GM12865 (cell line): ENCODE measurements around the gene STXBP5L.

Experiments
- DNase-seq: peaks from one replicate; pipeline ENCODE4 v3.0.0; 2010; ENCODE audit warnings: low read depth
- H3K4me3 ChIP-seq: 2 replicates; pipeline ENCODE4 v1.5.1; 2011; ENCODE audit warnings: mild to moderate bottlenecking, low read depth, low read length, control low read depth
- TF ChIP-seq, protein P1 (sequence below): IDR thresholded peaks from 2 replicates; pipeline ENCODE4 v1.5.1; 2011; ENCODE audit warnings: low read length, control low read depth, low read depth, inconsistent platforms; ENCODE audit not compliant: insufficient read depth; ENCODE audit errors: missing control alignments

The STXBP5L gene

DNA sequence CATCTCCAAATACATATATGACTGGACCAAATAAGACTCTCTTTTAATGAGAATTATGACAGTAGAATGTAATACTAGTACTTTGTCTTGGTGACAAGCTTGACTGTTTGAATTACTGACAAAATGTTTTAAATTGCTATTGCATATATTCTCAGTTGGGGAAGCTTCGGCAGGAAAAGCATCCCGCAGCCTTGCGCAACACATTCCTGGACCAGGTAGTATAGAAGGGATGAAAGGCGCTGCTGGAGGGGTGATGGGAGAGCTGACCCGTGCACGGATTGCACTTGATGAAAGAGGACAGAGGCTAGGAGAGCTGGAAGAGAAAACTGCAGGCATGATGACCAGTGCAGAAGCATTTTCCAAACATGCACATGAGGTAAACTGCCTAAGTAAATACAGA, 510.2 kb downstream of the STXBP5L start:
- TF ChIP-seq, protein P1, sequence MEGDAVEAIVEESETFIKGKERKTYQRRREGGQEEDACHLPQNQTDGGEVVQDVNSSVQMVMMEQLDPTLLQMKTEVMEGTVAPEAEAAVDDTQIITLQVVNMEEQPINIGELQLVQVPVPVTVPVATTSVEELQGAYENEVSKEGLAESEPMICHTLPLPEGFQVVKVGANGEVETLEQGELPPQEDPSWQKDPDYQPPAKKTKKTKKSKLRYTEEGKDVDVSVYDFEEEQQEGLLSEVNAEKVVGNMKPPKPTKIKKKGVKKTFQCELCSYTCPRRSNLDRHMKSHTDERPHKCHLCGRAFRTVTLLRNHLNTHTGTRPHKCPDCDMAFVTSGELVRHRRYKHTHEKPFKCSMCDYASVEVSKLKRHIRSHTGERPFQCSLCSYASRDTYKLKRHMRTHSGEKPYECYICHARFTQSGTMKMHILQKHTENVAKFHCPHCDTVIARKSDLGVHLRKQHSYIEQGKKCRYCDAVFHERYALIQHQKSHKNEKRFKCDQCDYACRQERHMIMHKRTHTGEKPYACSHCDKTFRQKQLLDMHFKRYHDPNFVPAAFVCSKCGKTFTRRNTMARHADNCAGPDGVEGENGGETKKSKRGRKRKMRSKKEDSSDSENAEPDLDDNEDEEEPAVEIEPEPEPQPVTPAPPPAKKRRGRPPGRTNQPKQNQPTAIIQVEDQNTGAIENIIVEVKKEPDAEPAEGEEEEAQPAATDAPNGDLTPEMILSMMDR: no peak
- no peak for DNase-seq
- no peak overlapping the region for H3K4me3 ChIP-seq

DNA sequence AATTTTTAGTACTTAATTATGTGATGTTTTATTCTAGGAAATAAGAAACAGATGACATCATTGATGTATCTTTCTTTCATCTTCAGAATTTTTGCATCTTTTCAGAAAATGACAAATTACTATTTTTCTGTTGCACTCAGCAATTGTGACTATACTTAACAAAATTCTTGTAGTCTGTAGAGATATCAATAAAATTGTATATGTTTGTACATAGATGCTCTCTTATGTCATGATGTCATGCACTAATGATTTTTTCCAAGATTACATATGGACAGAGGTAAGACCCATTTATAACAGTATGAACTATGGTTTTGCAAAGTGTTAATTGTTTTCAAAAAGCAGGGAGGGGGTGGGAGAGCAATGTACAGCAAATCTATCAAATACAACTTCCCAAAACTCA, 516.5 kb downstream of the STXBP5L start:
- no peak overlapping the region for H3K4me3 ChIP-seq
- no peak for DNase-seq
- TF ChIP-seq, protein P1: no peak

DNA sequence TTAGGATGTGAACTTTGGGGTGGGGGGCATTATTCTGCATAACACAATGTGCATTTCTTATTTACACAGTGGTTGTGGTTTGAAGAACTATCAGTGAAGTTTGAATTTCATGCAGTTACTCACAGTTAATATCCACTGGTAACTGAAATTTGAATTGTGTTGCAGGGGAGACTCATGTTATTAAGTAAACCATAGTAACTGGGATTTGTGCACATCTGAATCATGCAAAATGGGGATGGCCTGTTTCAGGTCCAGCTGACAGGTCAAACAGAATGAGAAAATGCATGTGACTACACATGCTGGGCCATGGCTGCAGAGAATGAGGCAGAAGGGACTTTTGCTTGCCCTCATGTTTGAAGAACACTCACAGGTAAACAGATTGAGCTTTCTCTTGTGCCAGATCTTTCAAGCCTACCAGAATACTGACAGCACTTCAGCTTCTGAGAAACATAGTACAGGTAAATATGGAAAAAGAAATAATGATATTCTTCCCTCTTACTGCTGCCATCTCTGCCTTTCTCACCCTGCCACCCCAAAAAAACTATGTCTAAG, 522.7 kb downstream of the STXBP5L start:
- H3K4me3 ChIP-seq: no peak overlapping the region
- DNase-seq: no peak
- TF ChIP-seq, protein P1: no peak

DNA sequence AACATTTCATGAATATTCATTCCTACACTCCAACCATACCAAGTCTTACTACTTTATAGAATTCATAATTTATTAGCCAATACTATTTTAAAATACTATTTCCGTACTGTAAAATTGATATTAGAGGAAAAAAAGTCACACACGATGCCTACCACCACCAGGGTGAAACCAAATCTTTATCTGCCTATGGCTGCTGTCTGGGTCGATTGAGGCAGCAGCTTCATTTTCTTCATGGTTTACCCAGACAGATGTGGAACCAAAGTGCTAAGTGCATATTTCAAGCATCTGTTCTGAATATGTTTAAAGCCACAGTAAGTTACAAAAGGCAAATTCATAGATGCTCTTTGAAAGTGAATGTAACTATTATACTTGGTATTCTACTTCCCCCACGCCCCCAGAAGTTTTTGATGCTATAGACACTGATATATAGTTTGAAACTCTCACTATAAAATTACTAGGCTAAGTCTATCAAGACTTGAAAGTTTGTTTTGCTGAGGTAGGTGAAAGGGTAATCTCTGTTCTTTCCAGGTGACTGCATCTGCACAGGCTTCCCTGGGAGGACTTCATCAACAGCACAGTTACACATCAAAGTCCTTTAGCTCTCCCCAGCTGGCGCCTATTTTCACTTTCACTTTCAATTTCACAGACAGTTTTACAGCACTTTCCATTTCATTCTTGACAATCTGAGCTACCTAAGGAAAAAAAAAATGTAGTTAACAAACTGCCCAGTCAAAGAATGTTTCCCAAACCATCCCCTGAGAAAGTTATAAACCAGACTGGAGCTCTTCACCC, 523.9 kb downstream of the STXBP5L start:
- DNase-seq: peak; percentile 78
- no peak overlapping the region for H3K4me3 ChIP-seq
- TF ChIP-seq, protein P1: no peak

DNA sequence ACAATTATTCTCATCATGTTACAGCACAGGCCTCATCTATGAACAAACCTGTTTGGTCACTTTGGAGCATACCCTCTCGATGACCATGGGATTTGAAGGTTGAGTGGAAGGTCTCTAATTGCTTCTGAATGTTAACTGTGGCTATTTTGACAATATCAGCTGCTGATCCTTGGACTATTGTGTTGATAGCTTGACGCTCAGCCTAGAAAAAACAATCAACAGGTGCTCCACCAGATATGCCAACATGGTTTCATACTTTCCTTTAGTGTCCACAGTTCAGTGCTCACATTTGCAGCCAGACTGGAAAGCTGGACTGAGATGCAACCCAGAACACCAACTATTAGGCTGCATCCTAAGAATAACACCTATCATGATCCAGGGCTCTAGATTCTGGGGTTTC, 528.1 kb downstream of the STXBP5L start:
- DNase-seq: no peak
- no peak overlapping the region for H3K4me3 ChIP-seq
- TF ChIP-seq, protein P1: no peak

DNA sequence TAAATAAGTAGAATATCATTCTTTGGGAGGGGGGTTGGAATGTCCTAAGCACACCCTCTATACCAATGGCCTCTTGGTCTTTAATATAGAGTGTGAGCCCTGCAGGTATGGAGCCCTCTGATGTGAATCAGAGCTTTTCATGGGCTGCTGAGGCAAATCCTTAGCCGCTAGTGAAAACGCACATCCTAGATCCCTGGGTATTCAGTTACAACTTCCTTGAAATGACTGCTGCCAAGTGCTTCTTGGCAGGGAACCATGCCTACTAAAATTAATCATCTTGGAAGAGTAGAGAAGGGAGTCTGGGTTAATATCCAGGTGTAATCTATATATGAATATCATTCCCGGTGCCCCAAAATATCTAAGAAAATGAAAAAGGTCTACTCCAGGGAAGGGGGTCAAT, 528.6 kb downstream of the STXBP5L start:
- H3K4me3 ChIP-seq: no peak overlapping the region
- DNase-seq: no peak
- TF ChIP-seq, protein P1: no peak
